DOHH2 (cell line): Measurements from ENCODE around the gene TXK.
"Not testable (repeated sequence)": the region's sequence is repeated elsewhere in the genome, so short reads cannot be mapped to it uniquely, and the experiment has no call there.

Experiments used
- H3F3A ChIP-seq: fragments of 200-600 bp; sonication (generic), shearing (Covaris generic); 2 replicates; pipeline ENCODE4 v1.6.0; 2016; ENCODE audit warnings: antibody characterized with exemption, mild to moderate bottlenecking; ENCODE audit not compliant: control insufficient read depth, insufficient read depth
- H3K27ac ChIP-seq: fragments of 200-600 bp; sonication (generic); 2 replicates; pipeline ENCODE4 v1.5.1; 2014; ENCODE audit warnings: low read depth, mild to moderate bottlenecking, low read length, moderate library complexity
- H3K27me3 ChIP-seq: fragments of 200-600 bp; sonication (generic); 2 replicates; pipeline ENCODE4 v1.6.1; 2014; ENCODE audit warnings: mild to moderate bottlenecking, low read length, mixed read lengths; ENCODE audit not compliant: control insufficient read depth
- H3K36me3 ChIP-seq: fragments of 200-600 bp; sonication (generic); 2 replicates; pipeline ENCODE4 v1.6.1; 2014; ENCODE audit warnings: mild to moderate bottlenecking, low read length, moderate library complexity, mixed read lengths; ENCODE audit not compliant: control insufficient read depth
- H3K4me1 ChIP-seq: fragments of 200-600 bp; sonication (generic); 2 replicates; pipeline ENCODE4 v1.6.1; 2014; ENCODE audit warnings: mild to moderate bottlenecking, low read length, mixed read lengths; ENCODE audit not compliant: control insufficient read depth
- H3K4me2 ChIP-seq: fragments of 200-600 bp; sonication (generic); 2 replicates; pipeline ENCODE4 v1.6.0; 2014; ENCODE audit warnings: mild to moderate bottlenecking, low read length, moderate library complexity
- H3K4me3 ChIP-seq: fragments of 200-600 bp; sonication (generic); 2 replicates; pipeline ENCODE4 v1.5.1; 2014; ENCODE audit warnings: mild to moderate bottlenecking, low read length, mixed read lengths
- H3K79me2 ChIP-seq: fragments of 200-600 bp; sonication (generic); 2 replicates; pipeline ENCODE4 v1.6.1; 2014; ENCODE audit warnings: mild to moderate bottlenecking, low read length, mixed read lengths; ENCODE audit not compliant: control insufficient read depth
- H3K9me2 ChIP-seq: fragments of 200-600 bp; sonication (generic); replicated peaks from 2 replicates; pipeline ENCODE4 v1.6.1; 2014; ENCODE audit warnings: mild to moderate bottlenecking, low read length, mixed read lengths; ENCODE audit not compliant: control insufficient read depth
- H3K9me3 ChIP-seq: fragments of 200-600 bp; sonication (generic); 2 replicates; pipeline ENCODE4 v1.6.1; 2014; ENCODE audit warnings: antibody characterized with exemption, low read length, mixed read lengths; ENCODE audit not compliant: control insufficient read depth, insufficient read depth
- H4K20me1 ChIP-seq: fragments of 200-600 bp; sonication (generic); 2 replicates; pipeline ENCODE4 v1.6.0; 2014; ENCODE audit warnings: low read depth, mild to moderate bottlenecking, antibody characterized with exemption, low read length, moderate library complexity; ENCODE audit not compliant: control insufficient read depth, insufficient read depth
- CTCF ChIP-seq: fragments of 200-600 bp; sonication (generic); IDR thresholded peaks from one replicate; pipeline ENCODE4 v1.5.1; 2014; ENCODE audit warnings: antibody characterized with exemption, mild to moderate bottlenecking, low read depth, low read length; ENCODE audit not compliant: poor library complexity, severe bottlenecking
- EZH2phosphoT487 ChIP-seq: fragments of 200-600 bp; sonication (generic); IDR thresholded peaks from 2 replicates; pipeline ENCODE4 v1.6.1; 2017; ENCODE audit warnings: borderline replicate concordance, mild to moderate bottlenecking, antibody characterized with exemption, low read length, moderate library complexity, mixed read lengths

TXK gene

GRCh38 chr4:48172651-48173050 is 38.6 kb upstream of the TXK start:
- no peak overlapping the region for H3K27ac ChIP-seq

GRCh38 chr4:48169636-48170035 is 35.6 kb upstream of the TXK start:
- Histone ChIP-seq H3K9me3 (no peaks in the 10 kb centered on the region), H3K27me3 (no peaks in the 10 kb centered on the region), H3K36me3 (peaks cover 68% of the 10 kb centered on the region), H3K27ac (no peak overlapping the region), H3K4me3 (no peak overlapping the region), H3F3A (no peaks in the 10 kb centered on the region), H3K9me2 (no peaks in the 10 kb centered on the region), H3K79me2 (no peaks in the 10 kb centered on the region), H3K4me2 (no peak overlapping the region), H4K20me1 (no peaks in the 10 kb centered on the region), H3K4me1 (peaks cover 4% of the 10 kb centered on the region)
- TF ChIP-seq EZH2phosphoT487 (no peak), CTCF (no peak)

More at GRCh38 chr4:48172651-48173050, 38.6 kb upstream of the TXK start:
- Histone ChIP-seq H3K27me3 (no peaks in the 10 kb centered on the region), H3K4me3 (no peak overlapping the region), H3K4me1 (peaks cover 34% of the 10 kb centered on the region), H3K9me2 (no peaks in the 10 kb centered on the region), H3F3A (peaks cover 3% of the 10 kb centered on the region; the same call in 1 of the 2 replicates), H3K79me2 (peaks cover 14% of the 10 kb centered on the region), H3K36me3 (peaks cover 63% of the 10 kb centered on the region), H3K9me3 (peaks cover 5% of the 10 kb centered on the region; the same call in 1 of the 2 replicates), H3K4me2 (no peak overlapping the region), H4K20me1 (no peaks in the 10 kb centered on the region)
- TF ChIP-seq EZH2phosphoT487 (no peak), CTCF (no peak)

- H3K4me2 ChIP-seq = no peak overlapping the region
- no peak overlapping the region for H3K4me3 ChIP-seq
- no peaks in the 10 kb centered on the region for H4K20me1 ChIP-seq
- H3K36me3 ChIP-seq = peaks cover 73% of the 10 kb centered on the region
- H3K9me2 ChIP-seq = no peaks in the 10 kb centered on the region
- H3K79me2 ChIP-seq = no peaks in the 10 kb centered on the region
- no peaks in the 10 kb centered on the region for H3K4me1 ChIP-seq
- no peak overlapping the region for H3K27ac ChIP-seq
- H3K27me3 ChIP-seq = no peaks in the 10 kb centered on the region
- no peaks in the 10 kb centered on the region for H3F3A ChIP-seq
- H3K9me3 ChIP-seq = no peaks in the 10 kb centered on the region
- TF ChIP-seq CTCF (no peak), EZH2phosphoT487 (no peak)
Observed at GRCh38 chr4:48167538-48168263, 33.7 kb upstream of the TXK start.

- not testable (repeated sequence) for H3K4me3 ChIP-seq, H3K27ac ChIP-seq, H3K4me1 ChIP-seq, H3K79me2 ChIP-seq, H4K20me1 ChIP-seq, H3F3A ChIP-seq, H3K9me2 ChIP-seq, H3K9me3 ChIP-seq, H3K27me3 ChIP-seq, H3K4me2 ChIP-seq
- peaks cover 64% of the 10 kb centered on the region for H3K36me3 ChIP-seq
Observed at GRCh38 chr4:48164561-48164960, 30.5 kb upstream of the TXK start.
